Dedifferentiated amniotic fluid mesenchymal stem cell (primary cell): ENCODE measurements around the gene ORM1.
"Not testable (repeated sequence)": the region's sequence is repeated elsewhere in the genome, so short reads cannot be mapped to it uniquely, and the experiment has no call there.

ENCODE experiments used
- DNase-seq: peaks from one replicate; pipeline ENCODE4 v3.0.0-alpha.2; 2016; ENCODE audit errors: extremely low spot score

The ORM1 gene

DNA sequence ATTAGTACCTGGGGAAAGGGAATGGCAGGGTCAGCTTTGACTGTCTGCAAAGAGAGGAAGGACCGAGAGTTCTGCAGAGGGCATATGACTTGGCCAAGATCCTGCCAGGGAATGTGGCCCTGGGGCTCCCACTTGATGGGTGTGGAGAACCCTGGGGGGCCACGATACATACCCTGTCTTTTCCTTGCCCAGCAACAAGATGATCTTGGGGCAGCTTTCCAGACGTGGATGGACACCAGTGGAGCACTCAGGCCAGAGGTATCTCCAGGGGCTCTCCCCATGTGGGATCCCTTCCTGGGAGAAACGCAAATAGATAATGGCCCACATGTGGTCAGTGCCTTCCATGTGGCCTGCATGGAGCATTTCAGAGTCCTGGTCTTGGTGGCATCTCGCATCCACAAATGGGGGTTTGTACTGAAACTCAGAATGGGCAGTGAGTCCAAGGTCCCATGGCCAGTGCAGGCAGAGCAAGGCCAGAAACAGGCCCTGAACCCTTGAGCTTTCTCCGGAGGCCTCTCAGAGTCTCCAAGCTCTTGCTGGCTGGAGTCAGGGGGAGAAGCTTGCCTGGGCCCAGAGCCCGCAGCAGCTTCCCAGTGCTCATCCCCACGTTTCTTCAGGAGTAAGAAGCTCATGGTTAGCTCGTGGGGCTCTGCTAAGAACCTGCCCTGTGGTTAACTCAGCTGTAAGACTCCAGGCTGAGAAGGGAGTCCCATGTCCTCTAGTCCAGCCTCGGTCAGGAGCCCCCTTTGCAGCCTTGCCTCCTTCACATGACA lies 18.3 kb upstream of the ORM1 start:
- no peak for DNase-seq

DNA sequence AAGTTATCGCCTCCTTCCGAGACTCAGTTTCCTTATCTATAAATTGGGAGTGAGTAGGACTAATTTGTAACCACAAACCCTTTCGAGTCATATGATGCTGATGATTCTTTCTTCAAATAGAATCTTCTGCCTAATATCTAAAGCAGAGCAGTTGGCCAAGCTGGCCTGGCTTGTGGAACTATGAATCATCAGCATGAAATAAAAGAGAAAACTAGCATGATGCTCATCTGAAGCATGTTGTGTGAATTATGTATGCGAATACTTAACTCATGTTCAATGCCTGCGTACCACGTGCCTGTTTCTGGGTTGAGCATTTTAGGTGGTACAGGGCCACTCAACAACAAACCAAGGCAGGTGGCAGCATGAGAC lies 15.0 kb upstream of the ORM1 start:
- DNase-seq = no peak

DNA sequence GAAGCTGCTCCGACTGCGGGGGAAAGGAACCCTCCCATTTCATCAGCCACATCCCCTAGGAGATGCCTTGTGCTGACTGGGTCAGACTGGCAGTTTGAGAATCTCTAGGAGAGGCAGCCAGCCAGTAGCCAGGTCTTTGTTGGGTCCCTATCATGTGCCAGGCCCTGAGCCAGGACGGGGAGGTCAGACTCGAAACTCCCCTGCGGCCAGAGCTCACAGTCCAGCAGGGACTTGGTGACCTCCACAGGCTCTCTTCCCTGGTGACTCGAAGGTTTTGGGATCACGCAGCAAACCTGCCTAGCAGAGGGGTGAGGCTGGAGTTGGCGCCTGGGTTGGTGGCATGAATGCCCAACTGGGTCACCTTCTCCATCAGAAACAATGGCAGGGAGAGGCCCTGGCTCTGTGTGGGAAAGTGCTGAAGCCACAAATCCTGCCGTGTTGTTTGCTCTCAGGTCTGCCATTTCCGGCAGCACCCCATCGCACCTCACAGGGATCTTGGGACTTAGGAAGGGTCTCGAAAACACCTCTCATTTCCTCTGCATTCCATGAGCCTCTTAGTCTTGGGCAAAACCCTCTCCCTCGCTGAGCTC lies 14.4 kb upstream of the ORM1 start:
- no peak for DNase-seq

DNA sequence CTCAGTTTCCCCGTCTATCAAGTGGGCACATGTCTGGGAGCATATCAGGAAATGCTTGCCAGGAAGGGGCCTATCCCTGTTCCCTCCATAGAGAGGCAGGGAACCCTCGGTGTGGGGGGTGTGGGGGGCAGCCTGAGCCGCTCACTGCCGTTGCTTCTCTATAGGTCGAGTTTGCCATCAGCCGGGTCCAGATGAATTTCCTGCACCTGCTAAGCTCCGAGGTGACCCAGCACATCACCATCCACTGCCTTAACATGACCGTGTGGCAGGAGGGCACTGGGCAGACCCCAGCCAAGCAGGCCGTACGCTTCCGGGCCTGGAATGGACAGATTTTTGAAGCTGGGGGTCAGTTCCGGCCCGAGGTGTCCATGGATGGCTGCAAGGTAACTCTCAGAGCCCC lies 13.8 kb upstream of the ORM1 start:
- no peak for DNase-seq

DNA sequence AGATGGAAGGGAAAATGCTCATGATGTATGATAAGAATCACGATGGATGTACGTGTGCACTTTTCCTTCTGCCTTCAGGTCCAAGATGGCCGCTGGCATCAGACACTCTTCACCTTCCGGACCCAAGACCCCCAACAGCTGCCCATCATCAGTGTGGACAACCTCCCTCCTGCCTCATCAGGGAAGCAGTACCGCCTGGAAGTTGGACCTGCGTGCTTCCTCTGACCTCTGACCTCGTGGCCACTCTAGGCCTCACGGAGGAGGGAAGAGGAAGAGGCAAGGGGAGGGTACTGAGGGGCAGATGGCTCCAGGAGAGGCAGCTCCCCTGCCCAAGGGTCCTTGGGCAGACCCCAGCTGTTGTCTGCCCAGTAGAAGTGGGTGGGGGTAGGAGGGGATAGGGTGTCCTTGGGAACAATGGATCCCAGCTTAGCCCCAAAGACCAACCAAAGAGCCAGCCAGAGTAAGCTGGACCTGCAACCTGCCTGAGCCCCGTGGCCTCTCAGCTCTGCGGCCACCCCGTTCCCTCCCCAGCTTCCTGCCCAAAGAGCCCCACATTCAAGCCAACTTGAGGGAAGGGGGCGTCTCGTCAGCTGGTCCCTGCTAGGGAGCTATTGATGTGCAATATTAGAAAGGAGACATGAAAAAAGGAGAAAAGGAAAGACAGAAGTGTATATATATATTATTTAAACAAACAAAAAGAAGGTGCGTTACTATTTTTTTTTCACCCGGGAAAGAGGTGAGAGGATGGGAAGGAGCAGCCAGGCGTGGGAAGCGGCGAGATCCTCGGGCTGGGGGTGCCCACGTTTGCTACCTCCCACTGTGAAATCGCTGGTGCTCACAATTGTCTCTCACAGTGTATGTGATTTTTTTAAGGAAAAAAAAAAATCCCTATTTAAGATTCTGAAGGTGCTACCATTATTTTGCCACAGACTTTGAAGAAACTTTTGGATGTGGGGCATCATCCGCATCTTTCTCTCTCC lies 12.1 kb upstream of the ORM1 start:
- DNase-seq = no peak

DNA sequence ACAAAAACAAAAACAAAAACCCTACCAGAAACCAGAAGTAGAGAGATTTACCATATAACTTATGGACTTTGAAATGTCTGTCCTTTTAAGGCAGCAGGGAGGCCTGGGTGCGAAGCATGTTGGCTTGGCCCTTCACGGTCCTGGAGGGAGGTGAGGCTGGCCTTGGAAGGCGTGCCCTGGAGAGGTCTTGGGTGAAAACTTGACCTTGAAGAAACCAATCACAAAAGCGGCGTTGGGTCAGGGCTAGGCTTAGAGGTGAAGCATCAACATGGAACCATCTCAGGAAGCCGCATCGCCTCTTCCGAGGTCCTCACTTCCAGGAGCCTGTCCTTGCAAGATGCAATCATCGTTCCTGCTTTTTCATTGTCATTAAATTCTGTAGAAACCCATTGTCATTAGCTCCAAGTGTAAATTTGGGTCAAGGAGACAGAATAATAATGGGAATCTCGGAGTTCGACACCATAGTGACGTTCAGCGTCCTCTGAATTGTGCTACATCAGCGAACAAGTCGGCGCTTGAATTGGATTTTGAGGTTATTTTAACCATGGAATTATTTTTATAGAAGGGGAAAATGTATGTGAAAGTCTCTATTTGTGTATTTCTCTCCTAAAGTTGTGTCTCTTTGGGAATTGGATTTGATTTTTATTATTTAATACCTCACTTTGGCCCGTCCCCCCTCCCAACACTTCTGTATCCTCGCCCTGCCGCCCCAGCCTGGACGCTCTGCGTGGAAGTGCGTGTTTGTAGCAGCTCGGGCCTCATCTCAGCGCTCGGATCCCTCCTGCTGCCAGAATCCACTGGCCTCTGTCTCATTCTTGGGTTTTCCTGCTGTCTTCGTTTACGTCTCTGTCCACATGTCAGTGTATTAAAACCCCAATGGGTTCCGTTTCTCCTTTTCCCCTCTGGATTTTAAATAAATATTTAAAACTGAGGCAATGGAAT lies 11.1 kb upstream of the ORM1 start:
- DNase-seq = no peak

DNA sequence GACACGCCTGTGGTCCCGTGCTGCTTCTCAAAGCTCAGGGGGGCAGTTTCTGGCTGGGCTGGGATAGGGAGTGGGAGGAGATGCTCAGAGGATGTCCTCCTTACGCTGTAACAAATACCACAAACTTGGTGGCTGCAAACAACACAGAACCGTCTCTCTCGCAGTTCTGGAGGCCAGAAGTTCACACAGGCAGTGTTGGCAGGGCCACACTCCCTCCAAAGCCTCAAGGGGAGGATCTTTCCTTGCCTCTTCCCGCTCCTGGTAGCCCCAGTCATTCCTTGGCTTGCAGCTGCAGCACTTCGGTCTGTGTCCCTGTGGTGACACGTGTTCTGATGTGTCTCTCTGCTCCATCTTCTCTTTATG lies 10.4 kb upstream of the ORM1 start:
- DNase-seq = no peak

DNA sequence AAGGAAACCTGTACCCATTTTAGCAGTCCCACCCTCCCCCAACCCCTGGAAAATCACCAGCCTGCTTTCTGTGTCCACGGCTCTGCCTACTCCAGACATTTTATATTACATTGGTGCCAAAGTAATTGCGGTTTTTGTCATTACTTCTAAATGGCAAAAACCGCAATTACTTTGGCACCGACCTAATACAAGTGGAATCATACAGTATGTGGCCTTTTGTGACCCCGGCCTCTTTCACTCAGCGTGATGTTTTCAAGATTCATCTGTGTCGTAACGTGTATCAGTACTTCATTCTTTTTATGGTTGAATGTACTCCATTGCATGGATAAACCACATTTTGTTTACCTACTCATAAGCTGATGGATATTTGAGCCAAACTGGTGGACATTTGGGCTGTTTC lies 9.7 kb upstream of the ORM1 start:
- DNase-seq = no peak

DNA sequence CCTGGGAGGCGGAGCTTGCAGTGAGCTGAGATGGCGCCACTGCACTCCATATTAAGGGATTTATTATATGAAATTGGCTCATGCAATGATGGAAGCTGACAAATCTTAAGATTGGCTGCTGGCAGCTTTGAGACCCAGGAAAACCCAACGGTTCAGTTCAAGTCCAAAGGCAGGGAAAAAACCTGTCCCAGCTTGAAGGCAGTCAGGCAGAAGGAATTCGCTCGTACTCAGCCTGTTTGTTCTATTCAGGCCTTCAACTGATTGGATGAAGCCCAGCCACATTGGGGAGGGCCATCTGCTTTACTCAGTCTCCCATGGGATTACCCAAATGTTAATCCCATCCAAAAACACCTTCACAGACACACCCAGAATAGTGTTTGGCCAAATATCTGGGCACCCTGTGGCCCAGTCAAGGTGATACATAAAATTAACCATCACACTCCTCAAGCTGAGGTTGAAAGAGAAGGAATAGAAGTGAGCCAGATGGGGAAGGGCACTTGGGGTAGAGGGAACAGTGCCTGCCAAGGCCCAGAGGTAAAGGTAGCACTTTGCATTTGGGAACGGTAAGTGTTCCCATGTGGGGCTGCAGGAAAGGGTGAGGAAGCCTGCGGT lies 8.5 kb upstream of the ORM1 start:
- no peak for DNase-seq

DNA sequence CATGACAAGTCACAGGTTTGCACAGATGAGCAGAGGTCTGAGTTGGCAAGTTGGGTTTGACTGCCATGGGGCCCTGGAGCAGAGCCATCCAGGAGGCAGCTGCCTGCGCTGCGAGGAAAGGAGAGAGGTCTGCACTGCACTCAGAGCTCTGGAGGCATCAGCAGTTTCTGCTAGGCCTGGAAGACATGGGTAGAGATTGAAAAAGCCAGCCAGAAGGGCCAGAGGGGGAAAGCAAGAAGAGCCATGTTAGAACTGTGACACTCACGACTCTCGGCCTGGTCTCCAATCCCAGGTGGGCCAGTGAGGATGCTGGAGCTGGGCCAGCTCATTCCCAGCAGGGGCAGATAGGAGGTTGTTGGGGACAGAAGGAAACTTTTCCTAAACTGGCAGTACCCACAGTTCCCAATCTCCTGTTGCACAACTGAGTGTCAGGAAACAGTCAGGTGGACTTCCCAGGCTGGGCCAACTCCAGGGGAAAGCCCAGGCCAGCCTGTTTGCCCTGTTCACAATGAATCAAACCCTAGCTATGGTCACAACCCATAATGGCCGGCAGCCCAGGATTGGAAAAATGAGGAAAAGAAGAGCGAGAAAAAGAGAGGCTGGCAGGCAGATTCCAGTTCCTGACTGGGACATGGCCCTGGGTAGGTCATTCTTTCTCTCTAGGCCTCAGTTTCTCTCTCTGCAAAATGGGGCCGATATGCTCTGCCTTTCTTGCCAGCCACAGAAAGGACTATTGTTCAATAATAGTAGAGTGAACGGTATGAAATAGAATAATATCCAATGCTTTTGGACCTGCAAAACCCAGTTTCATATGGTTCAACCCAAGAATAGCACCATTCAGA lies 7.8 kb upstream of the ORM1 start:
- DNase-seq = no peak

DNA sequence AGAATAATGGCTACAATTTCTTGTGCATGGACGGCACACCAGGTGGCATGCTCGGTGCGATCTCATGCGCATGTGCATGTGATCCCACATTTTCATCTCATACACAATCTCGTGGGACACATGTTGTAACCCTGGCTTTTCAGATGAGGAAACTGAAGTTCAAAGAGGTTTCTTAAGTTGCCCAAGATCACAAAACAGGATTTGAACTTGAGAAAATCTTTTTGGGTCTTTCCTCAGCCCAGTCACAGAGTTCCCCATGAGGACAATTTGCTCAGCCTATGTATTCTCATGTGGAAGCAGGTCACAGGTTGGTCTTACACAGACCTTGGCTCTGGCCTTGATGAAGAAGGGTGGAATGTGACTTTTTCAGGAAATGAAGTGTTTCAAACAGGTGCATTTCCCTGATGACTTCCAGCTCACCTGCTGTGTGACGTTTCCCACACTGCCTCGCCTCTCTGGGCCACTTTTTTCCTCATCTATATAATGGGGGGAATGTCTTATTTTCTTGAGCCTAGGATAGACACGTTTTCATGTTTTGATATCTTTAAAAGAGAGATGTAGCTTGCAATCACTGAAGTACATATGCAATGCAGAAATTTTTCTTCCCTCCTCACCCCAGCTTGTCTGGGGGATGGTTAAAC lies 7.1 kb upstream of the ORM1 start:
- no peak for DNase-seq

DNA sequence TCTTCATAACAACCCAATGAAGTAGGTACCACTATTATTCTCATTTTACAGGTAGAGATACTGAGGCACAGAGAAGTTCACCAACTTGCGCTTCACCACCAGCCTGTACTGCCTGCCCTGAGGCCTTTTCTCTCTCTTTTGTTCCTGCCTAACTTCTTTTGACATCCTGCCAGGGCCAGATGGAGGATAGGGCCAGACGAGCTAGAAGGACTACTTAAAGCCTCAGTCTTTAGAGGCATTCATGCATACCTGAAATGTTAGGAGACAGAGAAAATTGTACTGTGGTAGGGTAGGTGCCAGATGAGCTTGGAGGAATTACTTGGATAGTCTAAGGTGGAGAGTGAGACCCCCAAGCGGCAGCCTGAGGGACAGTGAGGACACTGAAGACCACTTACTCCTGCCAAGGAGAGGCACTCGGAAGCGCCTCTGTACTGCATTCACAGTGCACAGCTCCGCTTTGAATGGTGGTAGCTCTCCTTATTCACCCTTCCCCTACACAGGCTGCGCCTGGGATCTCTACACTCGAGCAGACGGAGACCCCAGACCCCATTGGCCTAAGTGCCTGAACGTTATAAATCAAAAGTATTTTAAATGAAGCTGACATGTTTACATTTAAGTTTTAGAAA lies 6.2 kb upstream of the ORM1 start:
- DNase-seq = no peak

DNA sequence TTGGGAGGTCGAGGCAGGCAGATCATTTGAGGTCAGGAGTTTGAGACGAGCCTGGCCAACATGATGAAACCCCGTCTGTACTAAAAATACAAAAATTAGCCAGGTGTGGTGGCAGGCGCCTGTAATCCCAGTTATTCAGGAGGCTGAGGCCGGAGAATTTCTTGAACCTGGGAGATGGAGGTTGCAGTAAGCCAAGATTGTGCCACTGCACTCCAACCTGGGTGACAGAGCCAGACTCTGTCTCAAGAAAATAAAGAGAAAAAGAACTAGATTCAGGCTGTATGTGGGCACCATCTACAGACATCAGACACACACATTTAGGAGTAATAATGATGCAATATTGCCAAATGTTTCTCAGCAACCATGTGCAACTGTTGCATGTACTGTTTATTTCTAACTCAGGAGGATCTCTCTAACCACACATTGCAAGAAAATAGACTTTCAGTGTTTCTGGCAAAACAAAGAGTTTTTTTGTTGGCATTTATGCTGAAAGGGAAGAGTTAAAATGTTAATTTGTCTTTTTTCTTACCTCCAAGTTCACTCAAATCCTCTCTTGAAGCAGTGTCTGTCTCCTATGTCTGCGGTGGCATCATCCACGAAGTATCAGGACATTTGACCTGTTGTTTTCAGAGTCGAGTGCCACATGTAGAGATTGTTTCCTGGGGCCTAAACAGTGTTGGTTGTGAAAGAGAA lies 5.1 kb upstream of the ORM1 start:
- peak; percentile 86 for DNase-seq

DNA sequence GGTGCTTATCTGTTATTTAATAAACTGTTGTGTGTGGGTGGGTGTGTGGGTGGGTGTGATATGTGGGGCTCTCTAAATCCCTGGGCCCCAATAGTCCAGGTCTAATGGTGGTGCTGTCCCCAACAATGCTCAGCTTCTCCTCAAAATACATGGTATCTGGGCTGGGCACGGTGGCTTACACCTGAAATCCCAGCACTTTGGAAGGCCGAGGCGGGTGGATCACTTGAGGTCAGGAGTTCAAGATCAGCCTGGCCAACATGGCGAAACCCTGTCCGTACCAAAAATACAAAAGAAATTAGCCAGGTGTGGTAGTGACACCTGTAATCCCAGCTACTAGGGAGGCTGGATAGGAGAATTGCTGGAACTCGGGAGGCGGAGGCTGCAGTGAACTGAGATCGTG lies 4.5 kb upstream of the ORM1 start:
- DNase-seq = no peak

DNA sequence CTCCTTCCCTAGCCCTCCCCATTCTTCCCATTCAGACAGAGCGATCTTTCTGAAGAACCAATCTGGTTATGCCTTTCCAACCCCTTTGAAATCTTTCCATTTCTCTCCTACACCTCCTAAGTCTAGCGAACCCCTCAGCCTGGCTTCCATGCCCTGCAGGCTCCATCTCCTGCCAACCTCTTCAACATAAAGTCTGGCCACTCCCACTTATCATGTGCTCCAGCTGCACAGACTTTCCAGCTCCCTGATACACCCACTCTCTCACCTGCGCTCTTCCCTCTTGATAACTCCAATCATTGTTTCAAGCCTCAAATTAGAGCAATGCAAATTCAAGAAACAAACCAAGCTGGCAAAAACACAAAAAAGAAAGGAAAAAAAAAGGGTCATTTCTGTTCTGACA lies 3.8 kb upstream of the ORM1 start:
- no peak for DNase-seq

DNA sequence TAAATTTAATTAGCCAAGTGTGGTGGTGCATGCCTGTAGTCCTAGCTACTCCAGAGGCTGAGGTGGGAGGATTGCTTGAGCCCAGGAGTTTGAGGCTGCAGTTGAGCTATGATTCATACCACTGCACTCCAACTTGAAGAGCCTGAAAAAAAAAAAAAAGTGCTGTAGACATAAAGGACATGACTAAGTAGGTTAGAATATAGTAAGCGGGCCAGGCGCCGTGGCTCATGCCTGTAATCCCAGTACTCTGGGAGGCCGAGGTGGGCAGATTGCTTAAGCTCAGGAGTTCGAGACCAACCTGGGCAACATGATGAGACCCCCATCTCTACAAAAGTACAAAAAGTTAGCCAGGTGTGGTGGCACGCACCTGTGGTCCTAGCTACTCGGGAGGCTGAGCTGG lies 2.2 kb upstream of the ORM1 start:
- DNase-seq = not testable (repeated sequence)

DNA sequence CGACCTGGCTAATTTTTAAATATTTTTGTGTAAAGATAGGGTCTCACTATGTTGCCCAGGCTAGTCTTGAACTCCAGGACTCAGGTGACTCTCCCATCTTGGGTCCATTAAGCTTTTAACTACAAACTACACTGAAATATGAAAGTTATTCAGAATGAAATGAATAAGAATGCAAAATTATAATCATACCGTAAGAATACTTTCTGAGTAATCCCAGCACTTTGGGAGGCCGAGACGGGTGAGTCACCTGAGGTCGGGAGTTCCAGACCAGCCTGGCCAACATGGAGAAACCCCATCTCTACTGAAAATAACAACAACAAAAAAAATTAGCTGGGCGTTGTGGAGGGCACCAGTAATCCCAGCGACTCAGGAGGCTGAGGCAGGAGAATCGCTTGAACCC lies 1.1 kb upstream of the ORM1 start:
- peak; percentile 46 for DNase-seq

DNA sequence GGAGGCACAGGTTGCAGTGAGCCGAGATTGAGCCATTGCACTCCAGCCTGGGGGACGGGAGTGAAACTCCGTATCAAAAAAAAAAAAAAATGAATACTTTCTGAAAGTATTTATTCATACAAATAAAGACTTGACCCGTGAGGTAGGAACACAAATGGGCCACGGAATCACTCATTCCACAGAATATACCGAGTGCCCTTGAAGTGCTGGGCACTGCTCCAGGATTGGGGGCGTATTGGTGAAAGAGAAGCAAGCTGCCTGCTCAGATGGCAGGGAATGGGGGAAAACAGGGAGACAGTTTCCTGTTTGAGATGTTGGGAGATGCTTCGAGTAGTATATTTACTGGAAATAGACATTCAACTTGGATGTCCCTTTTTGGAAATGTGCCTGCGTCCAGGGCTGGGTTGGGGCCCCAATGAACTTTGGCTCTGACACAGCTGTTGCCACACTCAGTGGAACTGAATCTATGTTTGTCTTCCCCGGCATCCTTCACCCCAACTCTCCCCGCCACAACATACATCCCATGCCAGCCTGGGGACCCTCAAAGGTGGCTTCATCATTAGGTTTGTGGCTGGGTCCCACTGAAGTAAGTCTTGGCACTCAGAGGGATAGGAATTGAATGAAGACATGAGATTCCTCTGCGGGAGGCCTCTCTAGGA lies 609 bp upstream of the ORM1 start:
- not testable (repeated sequence) for DNase-seq
